GM21619 (cell line): Measurements from ENCODE around the gene SLC17A8.
"Not testable (repeated sequence)": the region's sequence is repeated elsewhere in the genome, so short reads cannot be mapped to it uniquely, and the experiment has no call there.

Experiments
- ATAC-seq: cut with Tn5 transposase; IDR thresholded peaks from one replicate; pipeline ENCODE4 v1.9.1; 2021; ENCODE audit not compliant: unreplicated experiment

The SLC17A8 gene

DNA sequence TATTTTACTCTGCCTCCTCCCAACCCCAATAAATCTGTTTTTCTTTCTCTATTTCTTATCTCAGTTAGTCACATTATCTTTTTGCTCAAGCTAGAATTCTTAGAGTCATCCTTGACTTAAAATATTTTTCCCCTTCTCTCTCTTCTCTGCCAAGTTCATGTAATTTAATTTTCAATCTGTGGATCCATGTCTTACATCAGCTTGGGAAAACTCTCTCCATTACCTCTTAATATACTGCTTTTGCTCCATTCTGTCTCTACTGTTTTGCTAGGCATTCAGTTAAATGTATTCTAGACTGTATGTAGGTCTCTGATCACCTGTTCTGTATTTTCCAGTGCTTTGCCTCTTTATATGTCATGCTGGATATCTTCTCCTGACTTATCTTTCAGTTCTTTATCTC is 65.8 kb downstream of the SLC17A8 start:
- ATAC-seq: no peak

DNA sequence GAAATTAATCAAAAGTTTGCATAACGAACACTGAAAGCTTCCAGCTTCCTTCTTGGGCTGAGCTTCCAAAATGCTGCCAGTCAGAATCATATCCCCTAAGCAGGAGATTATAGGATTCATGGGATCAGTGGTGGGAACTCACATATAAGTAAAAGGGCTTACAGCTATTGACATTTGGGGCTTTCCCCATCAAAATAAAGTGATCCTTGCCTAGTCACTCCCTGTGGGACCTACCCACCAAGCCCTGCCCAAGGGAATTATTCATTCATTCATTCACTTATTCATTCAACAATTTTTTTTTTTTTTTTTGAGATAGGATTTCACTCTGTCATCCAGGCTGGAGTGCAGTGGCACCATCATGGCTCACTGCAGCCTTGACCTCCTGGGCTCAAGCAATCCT is 69.3 kb downstream of the SLC17A8 start:
- no peak for ATAC-seq

DNA sequence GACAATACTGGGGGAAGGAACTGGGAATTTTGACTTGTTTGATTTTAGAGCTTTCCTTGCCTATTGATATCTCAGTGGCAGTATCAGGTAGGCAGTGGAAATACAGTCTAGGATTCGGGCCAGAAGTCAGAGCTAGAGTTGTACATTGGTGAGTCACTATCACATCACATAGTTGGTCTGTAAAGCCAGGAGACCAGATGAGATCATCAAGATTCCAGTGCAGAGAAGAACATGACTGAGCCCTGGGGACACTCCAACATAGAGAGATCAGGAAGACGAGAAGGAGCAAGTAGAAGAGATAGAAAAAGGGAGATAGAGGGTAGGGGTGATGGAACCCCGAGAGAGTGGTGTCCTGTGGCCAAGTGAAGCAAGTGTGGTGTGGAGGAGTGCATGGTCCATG is 70.2 kb downstream of the SLC17A8 start:
- no peak for ATAC-seq

DNA sequence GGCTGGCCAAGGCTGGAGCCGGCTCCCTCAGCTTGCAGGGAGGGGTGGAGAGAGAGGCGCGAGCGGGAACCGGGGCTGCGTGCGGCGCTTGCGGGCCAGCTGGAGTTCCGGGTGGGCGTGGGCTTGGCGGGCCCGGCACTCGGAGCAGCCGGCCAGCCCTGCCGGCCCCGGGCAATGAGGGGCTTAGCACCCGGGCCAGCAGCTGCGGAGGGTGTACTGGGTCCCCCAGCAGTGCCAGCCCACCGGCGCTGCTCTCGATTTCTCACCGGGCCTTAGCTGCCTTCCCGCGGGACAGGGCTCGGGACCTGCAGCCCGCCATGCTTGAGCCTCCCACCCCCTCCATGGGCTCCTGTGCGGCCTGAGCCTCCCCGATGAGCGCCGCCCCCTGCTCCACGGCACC is 73.4 kb downstream of the SLC17A8 start:
- ATAC-seq: not testable (repeated sequence)

DNA sequence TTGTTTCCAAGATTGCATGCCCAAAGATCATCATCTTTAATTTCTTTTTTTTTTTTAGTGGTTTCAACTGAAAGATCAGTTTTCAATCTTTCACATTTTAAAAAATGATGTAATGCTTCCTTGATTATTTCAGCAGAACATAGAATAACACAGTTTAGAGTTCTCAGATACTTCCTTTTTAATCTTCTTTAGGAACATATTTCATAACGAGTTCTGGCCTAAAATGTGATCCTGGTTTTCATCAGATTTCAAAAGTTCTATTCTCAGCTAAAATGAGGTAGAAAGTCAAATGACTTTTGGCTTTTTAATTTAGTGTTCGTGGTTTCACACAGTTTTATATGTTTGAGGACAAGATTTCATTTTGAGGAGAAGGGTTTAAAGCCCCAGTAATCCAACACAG is 76.8 kb downstream of the SLC17A8 start:
- no peak for ATAC-seq

DNA sequence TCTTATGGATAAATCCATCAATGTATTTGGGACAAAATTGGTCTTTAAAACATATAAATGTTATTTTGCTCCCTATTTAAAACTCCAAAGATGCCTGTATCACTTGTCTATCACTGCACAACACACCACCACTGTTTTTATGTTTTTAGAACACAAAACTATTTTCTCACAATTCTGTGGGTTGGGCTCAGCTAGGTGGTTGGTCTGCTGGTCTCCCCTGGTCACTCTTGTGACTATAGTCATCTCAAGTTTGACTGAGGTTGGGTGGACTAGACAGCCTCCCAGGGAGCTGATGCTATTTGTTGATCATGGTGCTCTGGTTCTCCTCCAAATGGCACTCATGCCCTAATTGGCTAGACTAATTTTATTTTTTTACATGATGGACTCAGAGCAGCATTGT is 77.3 kb downstream of the SLC17A8 start:
- no peak for ATAC-seq

DNA sequence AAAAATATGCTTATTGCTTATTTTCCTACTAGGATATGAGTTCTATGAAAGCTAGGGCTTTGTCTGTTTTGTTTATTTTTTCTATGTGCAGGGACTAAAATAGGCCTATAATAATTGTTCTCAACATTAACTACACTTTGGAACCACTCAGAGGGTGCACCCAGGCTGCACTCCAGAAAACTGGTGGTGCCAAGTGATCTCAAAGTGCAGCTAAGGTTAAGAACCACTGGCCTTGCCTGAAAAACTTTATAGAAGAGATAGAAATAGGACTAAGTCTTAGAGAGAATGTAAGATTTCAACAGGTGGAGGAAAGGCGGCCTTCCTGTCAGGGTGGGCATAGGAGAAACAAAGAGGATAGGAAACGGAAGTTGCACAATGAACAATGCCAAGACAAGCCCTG is 79.1 kb downstream of the SLC17A8 start:
- ATAC-seq: no peak

DNA sequence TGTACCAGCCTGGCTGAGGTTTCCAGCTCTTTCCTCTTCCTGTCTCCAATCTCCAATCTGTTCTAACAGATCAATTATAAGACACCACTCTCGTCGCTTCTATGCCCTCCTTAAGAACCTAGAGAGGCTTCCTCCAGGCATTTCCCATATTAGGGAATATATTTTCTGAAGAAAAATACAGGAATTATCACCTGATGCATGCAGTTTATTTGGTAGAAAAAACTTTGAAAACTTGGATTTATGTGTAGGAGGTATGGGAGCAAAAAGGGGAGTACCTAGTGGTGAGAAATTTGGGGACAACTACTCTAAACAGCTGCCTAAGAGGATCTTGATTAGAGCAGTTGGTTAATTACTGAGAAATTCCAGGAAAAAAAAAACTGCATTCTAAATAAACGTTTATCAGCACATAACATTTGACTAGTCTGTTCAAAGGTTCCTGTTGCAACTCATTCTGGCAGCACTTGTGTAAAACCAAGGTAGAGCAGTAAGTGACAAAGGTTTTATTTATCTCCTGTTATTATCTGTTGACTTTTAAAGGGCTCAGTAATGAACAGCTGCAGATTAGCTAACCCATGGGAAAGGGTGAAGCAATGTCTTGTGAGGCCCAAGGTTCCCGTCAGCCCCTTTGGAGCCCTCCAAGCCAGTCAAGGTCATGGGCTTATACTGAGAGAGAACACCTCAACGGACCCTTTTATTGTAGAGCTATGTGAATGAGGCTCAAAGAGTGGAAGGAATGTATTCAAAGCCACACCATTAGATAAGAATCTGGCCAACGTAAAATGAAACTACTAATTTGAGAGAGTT is 80.4 kb downstream of the SLC17A8 start:
- ATAC-seq: no peak

DNA sequence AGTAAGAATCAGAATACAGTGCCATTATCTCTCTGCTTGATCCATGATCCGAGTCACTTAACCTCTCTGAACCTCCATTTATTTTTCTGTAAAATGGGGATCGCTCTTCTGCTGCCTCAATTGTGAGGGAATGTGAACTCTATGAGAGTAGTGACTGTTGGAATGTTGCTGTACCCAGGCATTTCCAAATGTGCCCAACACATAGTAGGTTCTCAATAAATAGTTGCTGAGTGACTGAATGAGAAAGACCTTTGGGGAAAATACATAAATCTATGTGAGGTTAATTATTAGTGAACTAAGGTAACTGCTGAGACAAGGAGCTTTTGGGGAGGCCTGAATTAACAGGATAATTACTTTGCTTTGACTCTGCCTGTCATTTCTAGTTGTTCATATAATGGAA is 82.9 kb downstream of the SLC17A8 start:
- no peak for ATAC-seq

DNA sequence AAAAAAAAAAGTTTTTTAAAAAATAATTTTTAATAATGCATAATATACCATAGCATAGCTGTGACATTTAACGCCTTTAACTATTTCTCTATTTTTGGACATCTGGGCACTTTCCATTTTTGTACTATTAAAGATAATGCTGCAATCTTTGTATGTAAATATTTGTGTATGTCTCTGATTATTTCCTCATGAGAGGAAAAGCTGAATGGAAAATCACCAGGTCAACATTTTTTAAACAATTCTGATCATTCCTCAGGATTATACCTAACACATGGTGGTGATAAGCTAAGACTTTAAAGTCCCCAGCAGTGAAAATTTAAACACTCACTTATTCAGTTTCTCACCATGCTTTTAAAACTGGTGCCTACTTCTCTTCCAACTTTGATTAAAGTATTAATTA is 85.5 kb downstream of the SLC17A8 start:
- ATAC-seq: no peak

DNA sequence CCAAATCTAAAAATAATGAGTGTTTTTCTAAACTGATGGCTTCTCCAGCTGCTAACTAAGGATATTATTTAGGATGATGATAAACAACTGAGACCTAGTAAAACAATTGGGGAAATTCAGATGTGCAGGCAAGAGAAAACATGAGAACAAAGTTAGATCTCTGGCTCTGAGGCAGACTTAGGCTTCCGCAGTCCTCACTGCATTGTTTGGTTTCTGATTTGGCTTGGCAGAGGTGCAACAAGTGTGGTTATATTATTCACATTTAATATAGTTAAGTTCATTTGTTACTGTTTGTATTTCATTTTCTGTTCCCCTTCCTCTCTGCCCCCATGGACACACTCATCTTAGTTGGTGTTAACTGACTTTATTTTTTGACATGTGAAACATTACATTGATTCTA is 86.6 kb downstream of the SLC17A8 start:
- ATAC-seq: no peak

DNA sequence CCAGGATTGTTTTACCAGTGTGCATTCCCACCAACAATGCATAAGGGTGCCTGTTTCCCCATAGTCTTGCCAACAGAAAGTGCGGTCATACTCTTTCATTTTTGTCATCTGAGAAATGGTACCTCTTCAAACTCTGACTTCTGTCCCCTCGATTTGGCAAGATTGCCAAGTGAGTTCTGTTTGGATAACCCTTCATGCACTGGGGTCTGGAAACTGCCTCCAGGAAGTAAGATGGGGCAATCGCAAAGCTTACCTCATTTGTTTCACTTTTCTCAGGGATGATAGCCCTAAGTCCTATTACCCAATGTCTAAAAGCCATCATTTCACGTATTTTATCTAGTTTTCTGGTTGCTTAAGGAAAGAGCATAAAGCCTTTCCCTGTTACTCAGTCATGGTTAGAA is 88.2 kb downstream of the SLC17A8 start:
- ATAC-seq: no peak

DNA sequence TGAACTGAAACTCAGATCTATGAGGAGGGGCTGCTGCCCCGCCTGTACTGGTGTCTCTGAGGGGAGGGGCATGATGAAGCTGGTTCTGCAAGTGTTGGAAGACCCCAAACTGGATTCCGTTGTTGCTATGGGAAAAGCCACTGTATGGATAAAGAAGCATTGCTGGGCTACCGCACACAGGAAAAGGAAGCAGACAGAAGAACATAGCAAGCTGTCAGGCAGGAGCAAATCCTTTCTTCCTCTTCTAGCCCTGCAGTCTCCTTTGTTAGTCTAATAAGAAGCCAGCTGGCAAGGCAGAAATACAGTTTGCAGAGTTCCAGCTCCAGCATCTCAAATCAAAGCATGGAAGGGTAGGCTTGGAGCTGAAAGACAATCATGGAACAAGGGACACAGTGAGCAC is 90.5 kb downstream of the SLC17A8 start:
- no peak for ATAC-seq

DNA sequence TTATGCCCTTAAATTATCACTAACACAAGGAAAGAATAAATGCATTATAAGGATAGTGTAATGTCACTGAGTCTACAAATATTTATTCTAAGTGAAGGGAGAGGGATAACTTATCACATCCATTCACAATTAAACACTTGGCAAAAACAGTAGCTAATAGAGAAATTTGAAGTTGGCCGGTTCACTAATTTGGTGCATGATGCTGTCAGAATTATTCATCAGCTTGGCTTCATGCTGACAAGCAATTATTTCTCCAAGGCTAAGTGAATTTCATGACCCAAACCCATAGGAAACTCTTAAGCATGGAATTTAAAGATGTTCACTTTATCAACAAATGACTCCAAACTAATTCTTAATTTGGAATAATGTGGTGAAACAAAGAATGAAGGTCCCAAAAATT is 91.8 kb downstream of the SLC17A8 start:
- no peak for ATAC-seq

DNA sequence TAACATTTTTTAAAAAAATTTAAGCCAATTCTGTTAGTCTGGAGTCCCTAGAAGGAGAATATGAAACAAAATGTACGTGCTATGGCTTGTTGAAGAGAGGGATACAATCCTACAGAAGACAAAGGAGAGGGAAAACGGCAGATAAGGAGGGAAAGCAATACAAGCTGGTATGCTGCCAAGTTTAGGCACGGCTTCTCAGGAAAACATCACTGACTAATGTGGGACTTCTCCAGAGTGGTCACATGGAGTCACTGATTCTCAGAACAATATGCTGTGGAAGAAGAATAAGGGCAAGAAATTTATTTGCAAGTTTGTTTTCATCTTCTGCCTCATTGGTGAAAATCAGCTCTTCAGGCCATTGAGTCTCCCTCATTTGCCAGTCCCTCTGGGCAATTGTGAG is 93.9 kb downstream of the SLC17A8 start:
- no peak for ATAC-seq

DNA sequence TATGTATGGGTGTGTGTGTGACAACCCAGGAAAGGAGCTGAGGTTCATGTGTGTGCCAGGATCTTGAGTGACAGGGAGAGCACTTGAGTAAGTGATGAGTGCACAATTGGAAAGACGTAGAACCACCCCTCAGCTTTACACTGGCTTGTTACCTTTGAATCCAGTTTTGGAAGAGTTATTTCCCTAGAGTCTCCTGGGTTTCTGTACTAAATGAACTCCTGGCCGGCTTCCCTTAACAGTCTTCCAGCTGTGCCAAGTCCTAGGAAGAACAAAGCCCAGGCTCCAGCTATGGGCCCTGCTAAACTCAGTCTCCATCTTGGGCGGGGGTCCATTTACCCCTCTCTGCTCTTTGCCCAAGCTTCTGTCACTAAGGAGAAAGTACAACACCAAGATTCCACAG is 97.1 kb downstream of the SLC17A8 start:
- no peak for ATAC-seq

DNA sequence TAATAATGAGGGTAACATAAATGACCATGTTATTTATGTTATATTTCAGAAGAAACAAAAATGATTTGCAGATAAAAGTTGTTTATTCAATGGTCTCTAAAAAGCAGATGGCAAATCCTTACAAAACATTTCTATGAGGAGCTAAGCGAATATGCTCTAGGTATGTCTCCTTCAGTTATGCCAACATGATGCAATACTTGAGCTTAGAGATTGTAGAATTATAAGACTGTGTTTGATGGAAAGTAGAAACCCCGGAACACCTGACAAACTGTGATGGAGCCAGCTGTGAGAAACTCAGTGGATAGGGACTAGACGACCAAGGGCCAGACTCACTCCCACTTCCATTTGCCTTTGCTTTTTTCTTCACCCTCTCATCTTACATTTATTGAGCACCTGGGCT is 99.0 kb downstream of the SLC17A8 start:
- ATAC-seq: no peak

DNA sequence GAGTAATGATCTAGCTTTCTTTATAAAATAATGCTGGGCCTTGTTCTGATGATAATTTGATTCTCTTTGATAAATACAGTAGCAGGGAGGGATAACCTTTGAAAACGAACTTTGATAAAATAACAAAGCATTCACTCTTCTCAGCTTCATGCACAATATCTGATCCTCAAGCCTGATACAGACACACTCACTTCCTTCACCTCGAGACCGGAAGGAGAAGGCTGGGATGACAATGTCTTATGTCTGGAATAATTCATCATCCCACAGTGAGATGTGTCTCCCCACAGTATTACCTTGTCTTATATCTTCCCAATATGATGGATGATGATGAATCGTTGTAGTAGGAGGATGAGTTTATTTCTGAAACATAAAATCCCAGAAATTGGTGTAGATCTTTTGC is 101.3 kb downstream of the SLC17A8 start:
- ATAC-seq: no peak

DNA sequence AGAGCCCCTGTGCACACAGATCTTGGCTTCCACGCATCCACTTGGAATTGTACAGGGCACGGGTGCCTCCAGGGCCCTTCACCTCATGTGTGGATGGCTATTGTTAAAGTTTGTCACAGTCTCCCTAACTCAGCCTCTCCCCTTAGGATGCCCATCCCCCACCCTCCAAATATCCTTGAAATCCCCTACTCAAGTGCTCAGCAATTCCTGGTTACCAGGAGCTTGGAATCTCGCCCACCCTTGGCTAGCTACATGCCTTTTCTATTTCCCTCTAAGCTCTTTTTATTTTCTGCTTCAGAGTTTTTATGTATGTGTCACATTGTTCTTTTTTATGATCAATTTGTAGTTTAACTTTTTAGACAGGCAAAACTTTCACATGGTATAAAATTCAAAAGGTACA is 103.8 kb downstream of the SLC17A8 start:
- no peak for ATAC-seq

DNA sequence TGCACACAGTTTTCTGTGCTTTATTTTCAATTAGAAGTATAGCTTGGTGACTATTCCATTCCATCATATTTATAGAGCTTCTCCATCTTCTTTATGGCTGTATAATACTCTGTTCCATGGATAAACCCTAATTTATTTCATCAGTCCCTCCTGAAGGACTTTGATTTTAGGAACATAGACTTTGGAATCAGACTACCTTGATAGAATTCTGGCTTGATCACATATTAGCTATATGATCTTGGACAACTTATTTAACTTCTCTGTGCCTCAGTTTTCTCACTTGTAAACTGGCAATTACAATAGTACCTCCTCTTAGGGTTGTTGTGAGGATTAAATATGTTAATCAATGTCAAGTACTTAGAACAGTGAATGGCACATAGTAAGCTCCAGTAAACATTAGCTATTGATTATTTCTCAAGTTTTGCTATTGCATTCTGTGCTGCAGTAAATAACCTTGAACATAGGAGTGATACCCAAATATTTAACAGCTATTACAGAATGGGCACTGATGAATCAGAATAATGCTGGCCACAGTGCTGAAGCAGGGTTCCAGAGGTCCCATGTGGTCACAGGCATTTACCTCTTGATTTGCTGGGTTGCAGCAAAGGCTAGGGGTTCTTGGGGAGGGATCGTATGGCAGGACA is 104.6 kb downstream of the SLC17A8 start:
- no peak for ATAC-seq

DNA sequence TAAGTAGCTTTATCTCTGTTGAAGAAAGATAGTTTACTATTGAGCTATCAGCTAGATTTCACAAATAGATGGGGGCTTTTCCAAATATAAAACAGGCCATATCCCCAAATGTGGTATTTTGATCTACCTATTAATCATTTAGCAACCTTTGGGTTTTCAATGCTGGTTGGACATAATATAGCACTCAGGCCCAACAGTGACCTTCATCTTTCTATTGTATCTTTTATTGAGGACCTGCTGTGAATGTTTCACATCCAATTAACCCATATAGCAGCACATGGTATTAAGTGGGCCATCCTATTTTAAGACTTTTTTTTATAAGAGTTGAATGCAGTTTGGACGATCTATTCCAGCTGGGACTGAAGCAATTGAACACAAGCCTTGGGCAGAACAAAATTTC is 106.8 kb downstream of the SLC17A8 start:
- no peak for ATAC-seq

DNA sequence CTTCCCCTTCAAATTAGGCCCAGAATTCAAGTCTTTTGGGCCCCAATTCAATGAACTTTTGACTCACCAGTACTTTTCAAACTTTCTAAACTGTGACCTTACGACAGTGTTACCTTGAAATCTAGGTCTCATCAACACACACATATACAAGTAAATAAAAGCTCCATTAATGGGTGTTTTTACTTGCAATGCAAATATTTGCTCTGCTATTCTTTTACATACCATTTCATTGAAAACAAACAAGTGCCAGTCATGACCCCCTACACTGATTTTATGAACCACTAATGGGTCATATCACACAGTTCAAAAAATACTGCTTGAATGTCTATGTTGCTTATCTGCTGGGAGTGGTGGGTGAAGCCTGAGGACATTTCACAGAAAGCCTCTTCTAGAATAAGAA is 107.7 kb downstream of the SLC17A8 start:
- ATAC-seq: no peak

DNA sequence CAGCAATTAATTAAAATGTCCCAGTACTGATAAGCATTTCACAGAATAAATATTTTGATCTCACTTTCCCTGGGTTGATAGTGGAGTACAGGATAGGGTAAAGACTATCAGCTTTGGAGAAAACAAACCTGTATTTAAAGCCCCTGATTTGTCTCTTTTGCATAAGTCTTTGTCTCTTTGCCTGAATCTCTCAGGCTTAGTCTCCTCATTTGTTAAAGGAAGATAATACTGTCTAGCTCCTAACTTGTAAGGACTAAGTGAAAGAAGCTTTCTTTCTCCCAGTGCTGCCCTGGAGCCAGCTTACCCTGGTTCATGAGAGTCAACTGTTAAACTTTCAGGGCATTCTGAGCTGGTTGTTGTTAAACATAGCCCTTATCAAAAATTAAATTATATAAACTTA is 111.3 kb downstream of the SLC17A8 start:
- no peak for ATAC-seq
